HG02759 (cell line): Measurements from ENCODE around the gene AQP5.

Source experiments
- ATAC-seq: cut with Tn5 transposase; IDR thresholded peaks from one replicate; pipeline ENCODE4 v1.9.1; 2021; ENCODE audit warnings: mild to moderate bottlenecking, moderate library complexity; ENCODE audit not compliant: unreplicated experiment

Gene AQP5

GRCh38 chr12:49963976-49964815 lies 2.5 kb downstream of the AQP5 start:
- no peak for ATAC-seq

- ATAC-seq, result no peak
Measured at GRCh38 chr12:49964849-49965624, 3.4 kb downstream of the AQP5 start.

GRCh38 chr12:49965836-49966235 lies 4.2 kb downstream of the AQP5 start:
- ATAC-seq, result no peak

GRCh38 chr12:49966511-49967041 lies 4.9 kb downstream of the AQP5 start:
- no peak for ATAC-seq

GRCh38 chr12:49967042-49967776 lies 5.5 kb downstream of the AQP5 start:
- ATAC-seq, result peak; percentile 79

- no peak for ATAC-seq
Measured at GRCh38 chr12:49967777-49968250, 6.1 kb downstream of the AQP5 start.

GRCh38 chr12:49968471-49968870 lies 6.8 kb downstream of the AQP5 start:
- no peak for ATAC-seq

- ATAC-seq, result no peak
Measured at GRCh38 chr12:49969027-49969426, 7.4 kb downstream of the AQP5 start.

GRCh38 chr12:49969651-49970429 lies 8.2 kb downstream of the AQP5 start:
- no peak for ATAC-seq

- ATAC-seq, result no peak
Measured at GRCh38 chr12:49970658-49971057, 9.0 kb downstream of the AQP5 start.

- ATAC-seq, result no peak
Measured at GRCh38 chr12:49971141-49971540, 9.5 kb downstream of the AQP5 start.

- ATAC-seq, result no peak
Measured at GRCh38 chr12:49972129-49972528, 10.5 kb downstream of the AQP5 start.

- ATAC-seq, result no peak
Measured at GRCh38 chr12:49972641-49973360, 11.1 kb downstream of the AQP5 start, which contains the start of gene AQP6. Gene AQP6 (plus strand): TSS chr12:49972947. CDS start chr12:49973174, 227 bp downstream.

- ATAC-seq, result no peak
Measured at GRCh38 chr12:49973361-49973830, 11.7 kb downstream of the AQP5 start.

- ATAC-seq, result no peak
Measured at GRCh38 chr12:49974231-49974675, 12.6 kb downstream of the AQP5 start.

- no peak for ATAC-seq
Measured at GRCh38 chr12:49974677-49975317, 13.1 kb downstream of the AQP5 start.

- ATAC-seq, result no peak
Measured at GRCh38 chr12:49975318-49975761, 13.7 kb downstream of the AQP5 start.

GRCh38 chr12:49976557-49976956 lies 14.9 kb downstream of the AQP5 start:
- ATAC-seq, result no peak

- no peak for ATAC-seq
Measured at GRCh38 chr12:49978125-49978524, 16.5 kb downstream of the AQP5 start.
